ENCODE data around the gene SLC35B2. TPM values are rescaled to one million over a fixed set of nuclear protein-coding genes. Genes with fewer than 3 reads are reported as not detected.

SLC35B2 gene
- total and polyA plus RNA-seq, 9 of the 15 experiments (the other 6 are each of a cell fraction or from before 2014, with no cell fraction given): 14.5 to 59.1 (median 47.1) TPM

DNA sequence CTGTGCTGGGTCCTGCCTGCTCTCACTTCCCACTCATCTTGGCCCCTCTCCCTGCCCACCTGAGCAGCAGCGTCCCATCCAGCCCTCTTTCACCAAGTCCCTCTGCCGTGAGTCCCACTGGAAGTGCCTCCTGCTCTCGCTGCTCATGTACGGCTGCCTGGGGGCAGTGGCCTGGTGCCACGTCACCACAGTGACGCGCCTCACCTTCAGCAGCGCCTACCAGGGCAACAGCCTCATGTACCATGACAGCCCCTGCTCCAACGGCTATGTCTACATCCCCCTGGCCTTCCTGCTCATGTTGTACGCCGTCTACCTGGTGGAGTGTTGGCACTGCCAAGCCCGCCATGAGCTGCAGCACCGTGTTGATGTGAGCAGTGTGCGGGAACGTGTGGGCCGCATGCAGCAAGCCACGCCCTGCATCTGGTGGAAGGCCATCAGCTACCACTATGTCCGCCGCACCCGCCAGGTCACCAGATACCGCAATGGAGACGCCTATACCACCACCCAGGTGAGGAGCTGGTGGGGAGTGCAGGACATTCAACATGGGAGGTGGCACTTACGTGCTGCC lies 15.8 kb upstream of the SLC35B2 start:
- Histone ChIP-seq H3K36me3 (ENCODE audit: control insufficient read depth, insufficient read depth, low read length) (no peaks in the 10 kb centered on the region), H3K9ac (ENCODE audit: insufficient read depth in 1 of 2, low read depth in 2 of 2, low read length in 2 of 2) (peak overlapping the region in 1 of 2 experiments; percentile 71; a peak in 1 of 4 replicates), H3K9me3 (replicated peaks; ENCODE audit: control insufficient read depth, insufficient read depth, low read depth, low read length) (no peaks in the 10 kb centered on the region), H3K9me1 (ENCODE audit: control insufficient read depth, insufficient read depth, low read length) (peaks cover 4% of the 10 kb centered on the region), H3K4me2 (ENCODE audit: insufficient read depth, low read length) (peak overlapping the region; percentile 30), H4K20me1 (replicated peaks; ENCODE audit: control insufficient read depth, insufficient read depth, low read length) (peaks cover 18% of the 10 kb centered on the region), H3K4me3 (no peak overlapping the region), H3K79me2 (ENCODE audit: control insufficient read depth, insufficient read depth, low read length) (no peaks in the 10 kb centered on the region), H3K27ac (ENCODE audit: extremely low read depth, low read depth, low read length) (no peak overlapping the region), H3K27me3 (ENCODE audit: control insufficient read depth in 2 of 2, insufficient read depth in 2 of 2, low read length in 2 of 2) (peaks cover 76 to 84% of the 10 kb centered on the region in 2 experiments), H2AFZ (ENCODE audit: low read depth, low read length) (0 out of 2 replicates have a peak overlapping the region, but pooled peaks have one; percentile 13), H3K4me1 (replicated peaks in 1 of 2; ENCODE audit: control insufficient read depth in 2 of 2, insufficient read depth in 2 of 2, low read length in 2 of 2) (peaks cover 0 to 33% of the 10 kb centered on the region in 2 experiments; a peak in 2 of 5 replicates)
- POLR2A ChIA-PET: interaction anchor here (0.6 to 4.7 kb wide), 7 partner anchors 16 to 557 kb away, joined by 3 to 24 read pairs (median 3); partner anchors contain the start of genes AARS2 and HSP90AB1
- in situ Hi-C loops (cut with MboI): no loop called here
- no TSS peak for BruUV-seq (replicated peaks)
- ATAC-seq: peak; percentile 10
- no peak for DNase-seq (ENCODE audit: extremely low read depth in 1 of 4, low spot score in 3 of 4)
- FAIRE-seq: no peak
- WGBS (ENCODE audit: insufficient coverage, low coverage, missing lambda C conversion rate): 9% methylated on average over 23 of the region's 23 CpGs
- intact Hi-C loops (cut with micrococcal nuclease): no loop called here
- TF ChIP-seq, protein P1, sequence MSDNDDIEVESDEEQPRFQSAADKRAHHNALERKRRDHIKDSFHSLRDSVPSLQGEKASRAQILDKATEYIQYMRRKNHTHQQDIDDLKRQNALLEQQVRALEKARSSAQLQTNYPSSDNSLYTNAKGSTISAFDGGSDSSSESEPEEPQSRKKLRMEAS (CRISPR knock-in tag; IDR thresholded peaks at IDR 0.05): peak; percentile 42; the same call in 1 of the 2 replicates
- TF ChIP-seq, protein P2, sequence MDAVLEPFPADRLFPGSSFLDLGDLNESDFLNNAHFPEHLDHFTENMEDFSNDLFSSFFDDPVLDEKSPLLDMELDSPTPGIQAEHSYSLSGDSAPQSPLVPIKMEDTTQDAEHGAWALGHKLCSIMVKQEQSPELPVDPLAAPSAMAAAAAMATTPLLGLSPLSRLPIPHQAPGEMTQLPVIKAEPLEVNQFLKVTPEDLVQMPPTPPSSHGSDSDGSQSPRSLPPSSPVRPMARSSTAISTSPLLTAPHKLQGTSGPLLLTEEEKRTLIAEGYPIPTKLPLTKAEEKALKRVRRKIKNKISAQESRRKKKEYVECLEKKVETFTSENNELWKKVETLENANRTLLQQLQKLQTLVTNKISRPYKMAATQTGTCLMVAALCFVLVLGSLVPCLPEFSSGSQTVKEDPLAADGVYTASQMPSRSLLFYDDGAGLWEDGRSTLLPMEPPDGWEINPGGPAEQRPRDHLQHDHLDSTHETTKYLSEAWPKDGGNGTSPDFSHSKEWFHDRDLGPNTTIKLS (IDR thresholded peaks at IDR 0.05; ENCODE audit: borderline replicate concordance, low read depth): peak; percentile 57; the same call in 1 of the 2 replicates
- TF ChIP-seq IRF2 (CRISPR knock-in tag; IDR thresholded peaks at IDR 0.05) (0 out of 2 replicates have a peak, but pooled peaks have one; percentile 66), RAD21 (CRISPR knock-in tag; conservative IDR thresholded peaks at IDR 0.05 in 1 of 2, IDR thresholded peaks at IDR 0.05 in 1 of 2) (no peak), CREM (IDR thresholded peaks at IDR 0.05; ENCODE audit: low read depth) (peak; percentile 38; the same call in 1 of the 2 replicates), L3MBTL2 (IDR thresholded peaks at IDR 0.05) (0 out of 2 replicates have a peak, but pooled peaks have one; percentile 17), ATF1 (CRISPR knock-in tag; IDR thresholded peaks at IDR 0.05) (no peak), ATF1 (tag; IDR thresholded peaks at IDR 0.05) (peak; percentile 55), ZNF121 (CRISPR knock-in tag; conservative IDR thresholded peaks at IDR 0.05) (no peak), CCNT2 (IDR thresholded peaks at IDR 0.05; ENCODE audit: borderline replicate concordance, extremely low read depth, insufficient read length, low read depth, low read length) (no peak), MECOM (CRISPR knock-in tag; IDR thresholded peaks at IDR 0.05) (no peak), CREB1 (IDR thresholded peaks at IDR 0.05) (peak; percentile 45), CREB1 (CRISPR knock-in tag; IDR thresholded peaks at IDR 0.05) (peak; percentile 63; the same call in 1 of the 2 replicates), CBFB (CRISPR knock-in tag; IDR thresholded peaks at IDR 0.05) (0 out of 2 replicates have a peak, but pooled peaks have one; percentile 44)
- TF ChIP-seq, protein P3, sequence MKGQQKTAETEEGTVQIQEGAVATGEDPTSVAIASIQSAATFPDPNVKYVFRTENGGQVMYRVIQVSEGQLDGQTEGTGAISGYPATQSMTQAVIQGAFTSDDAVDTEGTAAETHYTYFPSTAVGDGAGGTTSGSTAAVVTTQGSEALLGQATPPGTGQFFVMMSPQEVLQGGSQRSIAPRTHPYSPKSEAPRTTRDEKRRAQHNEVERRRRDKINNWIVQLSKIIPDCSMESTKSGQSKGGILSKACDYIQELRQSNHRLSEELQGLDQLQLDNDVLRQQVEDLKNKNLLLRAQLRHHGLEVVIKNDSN (CRISPR knock-in tag; IDR thresholded peaks at IDR 0.05): peak; percentile 41; the same call in 1 of the 2 replicates
- CTCF ChIA-PET (ENCODE audit: low intra/inter-chr PET ratio): no interaction called here

Data from K562 (cell line).